ENCODE measurements around the gene HTR2B.

GRCh38 chr2:231058761-231059550 is 65.9 kb downstream of the HTR2B start:
- TF ChIP-seq POLR2AphosphoS5 (IDR thresholded peaks at IDR 0.05; ENCODE audit: low read depth, low read length) (no peak), POLR2A (IDR thresholded peaks at IDR 0.05; ENCODE audit: low read depth, low read length) (no peak)

Measured in GM12891 (cell line).